Measurements from ENCODE around the gene IGFBP4. TPM values are rescaled to one million over a fixed set of nuclear protein-coding genes. Genes with fewer than 3 reads are reported as not detected.

The IGFBP4 gene
- total and polyA plus RNA-seq, 2 of the 13 experiments (the other 11 are each of a cell fraction or from before 2014, with no cell fraction given), result 4.1 to 49.0 TPM

- TF ChIP-seq, protein P1, sequence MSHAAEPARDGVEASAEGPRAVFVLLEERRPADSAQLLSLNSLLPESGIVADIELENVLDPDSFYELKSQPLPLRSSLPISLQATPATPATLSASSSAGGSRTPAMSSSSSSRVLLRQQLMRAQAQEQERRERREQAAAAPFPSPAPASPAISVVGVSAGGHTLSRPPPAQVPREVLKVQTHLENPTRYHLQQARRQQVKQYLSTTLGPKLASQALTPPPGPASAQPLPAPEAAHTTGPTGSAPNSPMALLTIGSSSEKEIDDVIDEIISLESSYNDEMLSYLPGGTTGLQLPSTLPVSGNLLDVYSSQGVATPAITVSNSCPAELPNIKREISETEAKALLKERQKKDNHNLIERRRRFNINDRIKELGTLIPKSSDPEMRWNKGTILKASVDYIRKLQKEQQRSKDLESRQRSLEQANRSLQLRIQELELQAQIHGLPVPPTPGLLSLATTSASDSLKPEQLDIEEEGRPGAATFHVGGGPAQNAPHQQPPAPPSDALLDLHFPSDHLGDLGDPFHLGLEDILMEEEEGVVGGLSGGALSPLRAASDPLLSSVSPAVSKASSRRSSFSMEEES (CRISPR knock-in tag; IDR thresholded peaks at IDR 0.05), result peak; percentile 37; the same call in 1 of the 2 replicates
- TF ChIP-seq RARG (CRISPR knock-in tag; IDR thresholded peaks at IDR 0.05; ENCODE audit: low read depth) (no peak), FOXP4 (CRISPR knock-in tag; IDR thresholded peaks at IDR 0.05) (peak; percentile 55), ZNF703 (CRISPR knock-in tag; IDR thresholded peaks at IDR 0.05; ENCODE audit: borderline replicate concordance) (no peak), POGK (CRISPR knock-in tag; conservative IDR thresholded peaks at IDR 0.05) (peak; percentile 44), ZC3H13 (CRISPR knock-in tag; IDR thresholded peaks at IDR 0.05) (no peak), ZNF713 (CRISPR knock-in tag; IDR thresholded peaks at IDR 0.05) (no peak), ZNF280B (CRISPR knock-in tag; IDR thresholded peaks at IDR 0.05; ENCODE audit: borderline replicate concordance) (peak; percentile 97), CENPT (CRISPR knock-in tag; IDR thresholded peaks at IDR 0.05; ENCODE audit: low read depth) (no peak), RXRB (CRISPR knock-in tag; IDR thresholded peaks at IDR 0.05; ENCODE audit: borderline replicate concordance) (peak; percentile 92), ZBTB38 (CRISPR knock-in tag; IDR thresholded peaks at IDR 0.05) (0 out of 2 replicates have a peak, but pooled peaks have one; percentile 53), MLLT10 (CRISPR knock-in tag; IDR thresholded peaks at IDR 0.05) (no peak)
- TF ChIP-seq, protein P2, sequence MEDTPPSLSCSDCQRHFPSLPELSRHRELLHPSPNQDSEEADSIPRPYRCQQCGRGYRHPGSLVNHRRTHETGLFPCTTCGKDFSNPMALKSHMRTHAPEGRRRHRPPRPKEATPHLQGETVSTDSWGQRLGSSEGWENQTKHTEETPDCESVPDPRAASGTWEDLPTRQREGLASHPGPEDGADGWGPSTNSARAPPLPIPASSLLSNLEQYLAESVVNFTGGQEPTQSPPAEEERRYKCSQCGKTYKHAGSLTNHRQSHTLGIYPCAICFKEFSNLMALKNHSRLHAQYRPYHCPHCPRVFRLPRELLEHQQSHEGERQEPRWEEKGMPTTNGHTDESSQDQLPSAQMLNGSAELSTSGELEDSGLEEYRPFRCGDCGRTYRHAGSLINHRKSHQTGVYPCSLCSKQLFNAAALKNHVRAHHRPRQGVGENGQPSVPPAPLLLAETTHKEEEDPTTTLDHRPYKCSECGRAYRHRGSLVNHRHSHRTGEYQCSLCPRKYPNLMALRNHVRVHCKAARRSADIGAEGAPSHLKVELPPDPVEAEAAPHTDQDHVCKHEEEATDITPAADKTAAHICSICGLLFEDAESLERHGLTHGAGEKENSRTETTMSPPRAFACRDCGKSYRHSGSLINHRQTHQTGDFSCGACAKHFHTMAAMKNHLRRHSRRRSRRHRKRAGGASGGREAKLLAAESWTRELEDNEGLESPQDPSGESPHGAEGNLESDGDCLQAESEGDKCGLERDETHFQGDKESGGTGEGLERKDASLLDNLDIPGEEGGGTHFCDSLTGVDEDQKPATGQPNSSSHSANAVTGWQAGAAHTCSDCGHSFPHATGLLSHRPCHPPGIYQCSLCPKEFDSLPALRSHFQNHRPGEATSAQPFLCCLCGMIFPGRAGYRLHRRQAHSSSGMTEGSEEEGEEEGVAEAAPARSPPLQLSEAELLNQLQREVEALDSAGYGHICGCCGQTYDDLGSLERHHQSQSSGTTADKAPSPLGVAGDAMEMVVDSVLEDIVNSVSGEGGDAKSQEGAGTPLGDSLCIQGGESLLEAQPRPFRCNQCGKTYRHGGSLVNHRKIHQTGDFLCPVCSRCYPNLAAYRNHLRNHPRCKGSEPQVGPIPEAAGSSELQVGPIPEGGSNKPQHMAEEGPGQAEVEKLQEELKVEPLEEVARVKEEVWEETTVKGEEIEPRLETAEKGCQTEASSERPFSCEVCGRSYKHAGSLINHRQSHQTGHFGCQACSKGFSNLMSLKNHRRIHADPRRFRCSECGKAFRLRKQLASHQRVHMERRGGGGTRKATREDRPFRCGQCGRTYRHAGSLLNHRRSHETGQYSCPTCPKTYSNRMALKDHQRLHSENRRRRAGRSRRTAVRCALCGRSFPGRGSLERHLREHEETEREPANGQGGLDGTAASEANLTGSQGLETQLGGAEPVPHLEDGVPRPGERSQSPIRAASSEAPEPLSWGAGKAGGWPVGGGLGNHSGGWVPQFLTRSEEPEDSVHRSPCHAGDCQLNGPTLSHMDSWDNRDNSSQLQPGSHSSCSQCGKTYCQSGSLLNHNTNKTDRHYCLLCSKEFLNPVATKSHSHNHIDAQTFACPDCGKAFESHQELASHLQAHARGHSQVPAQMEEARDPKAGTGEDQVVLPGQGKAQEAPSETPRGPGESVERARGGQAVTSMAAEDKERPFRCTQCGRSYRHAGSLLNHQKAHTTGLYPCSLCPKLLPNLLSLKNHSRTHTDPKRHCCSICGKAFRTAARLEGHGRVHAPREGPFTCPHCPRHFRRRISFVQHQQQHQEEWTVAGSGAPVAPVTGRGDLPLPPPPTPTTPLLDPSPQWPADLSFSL (CRISPR knock-in tag; IDR thresholded peaks at IDR 0.05), result no peak
Measured at GRCh38 chr17:40419559-40420331, 23.5 kb upstream of the IGFBP4 start (continued).

All from HepG2 (cell line).